Neural crest cell (in vitro differentiated cells): Measurements from ENCODE around the gene MTRF1L. TPM values are rescaled to one million over a fixed set of nuclear protein-coding genes. Genes with fewer than 3 reads are reported as not detected.
"Not testable (repeated sequence)": the region's sequence is repeated elsewhere in the genome, so short reads cannot be mapped to it uniquely, and the experiment has no call there.

Source experiments
- DNase-seq: peaks from one replicate; pipeline ENCODE4 v3.0.0; 2021; ENCODE audit warnings: low read depth, mixed read lengths, low spot score
- H3K27ac Mint-ChIP-seq: one replicate; pipeline ENCODE4 v1.8.0; 2021; ENCODE audit warnings: mild to moderate bottlenecking, mixed read lengths; ENCODE audit not compliant: unreplicated experiment
- H3K27me3 Mint-ChIP-seq: 2 replicates; pipeline ENCODE4 v1.8.0; 2021; ENCODE audit warnings: low read depth, mild to moderate bottlenecking, mixed read lengths
- H3K36me3 Mint-ChIP-seq: 2 replicates; pipeline ENCODE4 v1.8.0; 2021; ENCODE audit warnings: low read depth, mild to moderate bottlenecking, mixed read lengths
- H3K4me1 Mint-ChIP-seq: 2 replicates; pipeline ENCODE4 v1.8.0; 2021; ENCODE audit warnings: mixed read lengths
- H3K4me3 Mint-ChIP-seq: one replicate; pipeline ENCODE4 v1.8.0; 2021; ENCODE audit warnings: mild to moderate bottlenecking, mixed read lengths
- H3K9me3 Mint-ChIP-seq: 2 replicates; pipeline ENCODE4 v1.8.0; 2021; ENCODE audit warnings: mixed read lengths
- total RNA-seq: library from RNA; stranded (reverse); gene quantifications from 2 replicates; pipeline ENCODE4 v1.2.1, GENCODE V29; 2021
- TF ChIP-seq, protein P1 (sequence below): fragments of 200-600 bp; sonication (generic); conservative IDR thresholded peaks from 2 replicates; pipeline ENCODE4 v1.5.0; 2021; ENCODE audit warnings: antibody characterized with exemption, mild to moderate bottlenecking

The MTRF1L gene
- total RNA-seq, 1 donor from 2014 or later: 23.2 TPM

DNA sequence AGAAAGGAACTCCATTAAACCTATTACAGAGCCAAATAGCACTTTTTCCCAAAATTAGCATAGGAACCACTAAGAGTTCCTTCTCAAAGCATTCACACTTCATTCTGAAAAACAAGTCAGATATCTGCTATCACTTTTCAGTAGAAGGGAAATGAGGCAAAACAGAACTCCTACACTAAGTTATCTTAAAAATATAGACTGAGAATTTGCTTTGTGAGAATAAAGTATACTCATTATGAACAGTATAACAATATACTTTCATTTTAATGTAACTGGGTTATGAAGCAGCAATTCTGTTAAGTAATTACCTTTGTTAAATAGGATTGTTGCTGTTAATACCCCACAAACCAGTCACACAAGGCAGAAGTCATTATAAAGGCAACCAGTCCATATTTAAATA is 8.7 kb downstream of the MTRF1L start:
- DNase-seq: no peak
- Mint-ChIP-seq H3K27ac (no peak overlapping the region), H3K36me3 (peaks cover 17% of the 10 kb centered on the region), H3K4me3 (no peak overlapping the region), H3K9me3 (no peaks in the 10 kb centered on the region), H3K27me3 (no peaks in the 10 kb centered on the region), H3K4me1 (peaks cover 3% of the 10 kb centered on the region)
- TF ChIP-seq, protein P1, sequence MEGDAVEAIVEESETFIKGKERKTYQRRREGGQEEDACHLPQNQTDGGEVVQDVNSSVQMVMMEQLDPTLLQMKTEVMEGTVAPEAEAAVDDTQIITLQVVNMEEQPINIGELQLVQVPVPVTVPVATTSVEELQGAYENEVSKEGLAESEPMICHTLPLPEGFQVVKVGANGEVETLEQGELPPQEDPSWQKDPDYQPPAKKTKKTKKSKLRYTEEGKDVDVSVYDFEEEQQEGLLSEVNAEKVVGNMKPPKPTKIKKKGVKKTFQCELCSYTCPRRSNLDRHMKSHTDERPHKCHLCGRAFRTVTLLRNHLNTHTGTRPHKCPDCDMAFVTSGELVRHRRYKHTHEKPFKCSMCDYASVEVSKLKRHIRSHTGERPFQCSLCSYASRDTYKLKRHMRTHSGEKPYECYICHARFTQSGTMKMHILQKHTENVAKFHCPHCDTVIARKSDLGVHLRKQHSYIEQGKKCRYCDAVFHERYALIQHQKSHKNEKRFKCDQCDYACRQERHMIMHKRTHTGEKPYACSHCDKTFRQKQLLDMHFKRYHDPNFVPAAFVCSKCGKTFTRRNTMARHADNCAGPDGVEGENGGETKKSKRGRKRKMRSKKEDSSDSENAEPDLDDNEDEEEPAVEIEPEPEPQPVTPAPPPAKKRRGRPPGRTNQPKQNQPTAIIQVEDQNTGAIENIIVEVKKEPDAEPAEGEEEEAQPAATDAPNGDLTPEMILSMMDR: no peak

DNA sequence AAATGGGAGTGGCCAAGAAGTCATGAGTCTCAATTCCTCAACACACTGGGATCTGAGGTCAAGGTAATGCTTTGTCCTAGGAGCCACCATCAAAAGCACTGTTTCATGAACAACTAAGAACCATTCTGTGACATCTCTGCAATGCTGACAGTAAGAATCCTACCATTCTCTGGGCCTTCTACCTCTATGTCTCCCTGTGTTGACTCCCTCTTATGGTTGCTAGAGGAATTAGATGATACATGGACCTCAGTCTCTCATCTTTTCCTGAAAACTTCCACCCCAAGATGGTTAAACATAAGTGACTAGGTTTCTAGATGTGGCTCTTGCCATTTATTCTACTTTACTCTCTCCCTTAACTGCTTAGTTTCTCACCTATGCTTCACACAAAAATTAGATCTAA is 9.1 kb downstream of the MTRF1L start:
- Mint-ChIP-seq H3K36me3 (peaks cover 17% of the 10 kb centered on the region), H3K9me3 (no peaks in the 10 kb centered on the region), H3K27ac (no peak overlapping the region), H3K4me3 (no peak overlapping the region), H3K27me3 (no peaks in the 10 kb centered on the region), H3K4me1 (peaks cover 3% of the 10 kb centered on the region)
- TF ChIP-seq, protein P1: peak; percentile 33
- no peak for DNase-seq

DNA sequence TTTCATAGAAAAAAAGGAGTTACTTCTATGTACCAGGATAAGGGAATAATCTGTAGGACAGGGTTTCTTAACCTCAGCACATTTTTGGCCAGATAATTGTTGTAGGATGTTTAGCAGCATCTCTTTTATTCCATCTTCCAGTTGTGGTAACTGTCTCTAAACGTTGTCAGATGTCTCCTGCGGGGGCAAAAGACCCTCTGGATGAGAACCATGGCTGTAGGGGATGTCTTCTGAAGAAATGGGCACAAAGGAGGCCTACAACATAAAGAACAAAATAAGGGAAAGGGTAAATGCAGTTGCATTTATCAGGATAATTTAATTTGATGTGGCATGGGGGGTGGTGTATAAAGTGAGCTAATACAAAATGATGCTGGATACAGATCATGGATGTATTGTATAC is 15.5 kb downstream of the MTRF1L start:
- Mint-ChIP-seq H3K36me3 (peaks cover 25% of the 10 kb centered on the region), H3K4me3 (peak overlapping the region; percentile 52), H3K4me1 (peaks cover 22% of the 10 kb centered on the region), H3K27ac (no peak overlapping the region), H3K9me3 (no peaks in the 10 kb centered on the region), H3K27me3 (no peaks in the 10 kb centered on the region)
- no peak for DNase-seq
- TF ChIP-seq, protein P1: no peak

DNA sequence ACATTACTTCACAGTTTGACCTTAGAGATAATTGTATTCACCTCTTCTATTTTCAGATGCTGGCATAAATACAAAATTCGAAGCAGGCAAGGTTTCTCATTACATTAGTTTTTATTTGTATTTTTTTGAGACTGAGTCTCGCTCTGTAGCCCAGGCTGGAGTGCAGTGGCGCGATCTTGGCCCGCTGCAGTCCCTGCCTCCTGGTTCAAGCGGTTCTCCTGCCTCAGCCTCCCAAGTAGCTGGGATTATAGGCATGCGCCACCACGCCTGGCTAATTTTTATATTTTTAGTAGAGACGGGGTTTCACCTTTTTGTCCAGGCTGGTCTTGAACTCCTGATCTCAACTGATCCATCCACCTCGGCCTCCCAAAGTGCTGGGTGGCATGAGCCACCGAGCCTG is 17.2 kb downstream of the MTRF1L start:
- H3K36me3 Mint-ChIP-seq: peaks cover 23% of the 10 kb centered on the region
- H3K27ac Mint-ChIP-seq, H3K9me3 Mint-ChIP-seq, H3K27me3 Mint-ChIP-seq, DNase-seq: not testable (repeated sequence)
- H3K4me1 Mint-ChIP-seq: peaks cover 32% of the 10 kb centered on the region
- H3K4me3 Mint-ChIP-seq: peak overlapping the region; percentile 97

DNA sequence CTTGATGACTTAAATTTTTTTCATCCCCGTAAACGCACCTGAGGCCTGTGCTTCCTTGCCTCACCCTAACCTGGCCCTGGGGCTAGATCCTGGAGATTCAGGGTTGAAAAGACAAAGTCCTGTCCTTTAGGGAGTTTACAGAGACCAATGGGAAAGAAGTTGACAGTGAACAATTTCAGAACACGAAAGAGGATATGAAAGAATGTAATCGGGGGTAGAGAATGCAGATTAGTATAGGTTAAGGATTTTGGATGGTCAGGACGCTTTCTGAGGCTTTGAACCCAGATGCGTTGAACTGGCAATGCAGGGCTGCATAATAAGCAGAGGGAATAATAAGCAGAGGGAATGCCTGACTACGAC is 18.0 kb downstream of the MTRF1L start:
- peak overlapping the region; percentile 76 for H3K27ac Mint-ChIP-seq
- DNase-seq: no peak
- H3K9me3 Mint-ChIP-seq: no peaks in the 10 kb centered on the region
- TF ChIP-seq, protein P1: no peak
- H3K36me3 Mint-ChIP-seq: peaks cover 20% of the 10 kb centered on the region
- H3K4me1 Mint-ChIP-seq: peaks cover 40% of the 10 kb centered on the region
- H3K27me3 Mint-ChIP-seq: no peaks in the 10 kb centered on the region
- peak overlapping the region; percentile 97 for H3K4me3 Mint-ChIP-seq

DNA sequence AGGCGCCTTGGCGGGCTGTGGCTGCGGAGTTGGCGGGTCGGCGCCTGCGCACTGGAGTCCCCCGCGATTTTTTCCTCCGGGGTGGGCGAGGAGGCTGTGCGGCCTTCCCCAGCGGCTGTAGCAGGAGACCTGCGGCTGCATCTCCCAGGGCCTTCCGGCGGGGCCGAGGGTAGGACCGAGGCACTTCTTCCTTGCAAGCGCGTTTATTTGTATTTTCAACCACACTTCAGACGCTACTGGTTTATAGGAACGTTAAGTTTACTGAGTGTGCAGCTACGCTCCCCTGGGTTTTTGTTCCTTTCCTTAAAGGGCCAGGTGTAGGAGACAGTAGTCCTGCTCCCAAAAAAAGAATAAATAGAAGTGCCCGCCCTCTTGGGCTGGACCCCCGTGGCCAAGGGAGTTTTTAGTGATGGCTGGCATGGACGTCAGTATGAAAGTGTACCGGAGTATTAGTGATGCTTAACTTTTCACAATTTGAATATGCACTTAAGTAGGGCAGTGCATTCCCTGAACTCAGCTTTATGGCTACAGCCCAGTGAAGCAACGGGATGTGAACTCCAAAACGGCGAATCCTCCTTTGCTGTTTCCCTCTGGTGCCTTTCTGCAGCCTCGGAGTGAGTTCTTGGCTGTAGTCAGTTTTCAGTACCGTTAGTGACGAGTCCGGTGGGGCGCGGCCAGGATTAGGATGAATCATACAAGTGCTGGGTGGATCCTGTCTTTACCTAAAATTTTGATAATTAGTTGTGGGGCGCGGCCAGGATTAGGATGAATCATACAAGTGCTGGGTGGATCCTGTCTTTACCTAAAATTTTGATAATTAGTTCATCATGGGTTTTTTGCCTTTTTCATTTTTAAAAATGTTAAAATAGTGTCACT is 18.6 kb downstream of the MTRF1L start:
- peaks cover 20% of the 10 kb centered on the region for H3K36me3 Mint-ChIP-seq
- H3K9me3 Mint-ChIP-seq: no peaks in the 10 kb centered on the region
- TF ChIP-seq, protein P1: no peak
- peak overlapping the region; percentile 99 for H3K27ac Mint-ChIP-seq
- no peaks in the 10 kb centered on the region for H3K27me3 Mint-ChIP-seq
- no peak for DNase-seq
- peaks cover 44% of the 10 kb centered on the region for H3K4me1 Mint-ChIP-seq
- H3K4me3 Mint-ChIP-seq: peak overlapping the region; percentile 97
